H1 (cell line): ENCODE data around the gene RENBP. TPM values are rescaled to one million over a fixed set of nuclear protein-coding genes. Genes with fewer than 3 reads are reported as not detected.

Source experiments
- CTCF ChIA-PET: fragments of 300-600 bp; sonication (Branson Sonifier 250); formaldehyde crosslinking; loops from one replicate; lab custom pipeline; 2021; ENCODE audit not compliant: partially characterized antibody; lab: Charles Lee
- POLR2A ChIA-PET: fragments of 300-600 bp; sonication (Branson Sonifier 250); formaldehyde crosslinking; loops from one replicate; lab custom pipeline; 2021; ENCODE audit warnings: inconsistent platforms; ENCODE audit not compliant: partially characterized antibody; lab: Charles Lee
- DNase-seq, 2 experiments: peaks; one replicate each; pipeline versions ENCODE4 v3.0.0 to v3.0.0-alpha.2; 2010 to 2022; ENCODE audit warnings: low spot score in 2 of 2, low read depth in 1 of 2, mixed read lengths in 1 of 2
- FAIRE-seq: peaks from 2 replicates; lab custom pipeline; 2011; peaks lifted over from hg19 to GRCh38; lab: Jason Lieb, UNC
- H2AFZ ChIP-seq: 2 replicates; pipeline ENCODE4 v1.8.1; 2012; ENCODE audit warnings: low read length, inconsistent platforms
- H2AK5ac ChIP-seq: 2 replicates; pipeline ENCODE4 v1.6.1; 2013; ENCODE audit warnings: low read depth, low read length
- H2BK120ac ChIP-seq: replicated peaks from 2 replicates; pipeline ENCODE3; 2013; ENCODE audit warnings: low read depth, low read length, inconsistent platforms
- H2BK12ac ChIP-seq: 2 replicates; pipeline ENCODE4 v1.6.1; 2013; ENCODE audit warnings: low read depth, low read length
- H2BK15ac ChIP-seq: 2 replicates; pipeline ENCODE4 v1.6.1; 2013; ENCODE audit warnings: low read length
- H2BK20ac ChIP-seq: 2 replicates; pipeline ENCODE4 v1.6.1; 2013; ENCODE audit warnings: low read length
- H2BK5ac ChIP-seq: 2 replicates; pipeline ENCODE4 v1.6.1; 2013; ENCODE audit warnings: low read depth, low read length
- H3K14ac ChIP-seq: 2 replicates; pipeline ENCODE4 v1.6.1; 2013; ENCODE audit warnings: inconsistent platforms; ENCODE audit not compliant: insufficient read length
- H3K18ac ChIP-seq: 2 replicates; pipeline ENCODE4 v1.6.1; 2013; ENCODE audit warnings: low read length; ENCODE audit errors: extremely low read depth
- H3K23ac ChIP-seq: 2 replicates; pipeline ENCODE4 v1.6.1; 2013; ENCODE audit warnings: inconsistent platforms; ENCODE audit not compliant: insufficient read length
- H3K23me2 ChIP-seq: 2 replicates; pipeline ENCODE4 v1.6.1; 2013; ENCODE audit warnings: low read depth, low read length
- H3K27ac ChIP-seq: 2 replicates; pipeline ENCODE4 v1.6.1; 2011; ENCODE audit warnings: low read depth, low read length, inconsistent platforms
- H3K27me3 ChIP-seq, 4 experiments: replicated peaks in 1 of 4; 1 replicate in 1 of 4; 2 replicates in 3 of 4; pipeline versions ENCODE4 v1.6.1 to v1.8.1; 2011 to 2013; ENCODE audit warnings: low read length in 3 of 4, mild to moderate bottlenecking in 3 of 4, inconsistent platforms in 2 of 4, mixed read lengths in 2 of 4, moderate library complexity in 1 of 4; ENCODE audit not compliant: control insufficient read depth in 3 of 4, insufficient read depth in 3 of 4; ENCODE audit errors: extremely low read depth in 1 of 4
- H3K36me3 ChIP-seq, 4 experiments: 2 replicates each; pipeline versions ENCODE4 v1.6.1 to v1.8.1; 2011 to 2013; ENCODE audit warnings: mild to moderate bottlenecking in 4 of 4, low read length in 3 of 4, moderate library complexity in 2 of 4, control low read depth in 1 of 4, inconsistent platforms in 1 of 4; ENCODE audit not compliant: insufficient read depth in 4 of 4, control insufficient read depth in 2 of 4
- H3K4ac ChIP-seq: replicated peaks from 2 replicates; pipeline ENCODE3; 2013; ENCODE audit warnings: low read length, low read depth, mixed read lengths, inconsistent platforms; ENCODE audit not compliant: insufficient read length
- H3K4me1 ChIP-seq, 4 experiments: replicated peaks in 1 of 4; 1 replicate in 1 of 4; 2 replicates in 3 of 4; pipeline versions ENCODE4 v1.6.1 to v1.8.1; 2011 to 2013; ENCODE audit warnings: low read length in 3 of 4, inconsistent platforms in 2 of 4, mixed read lengths in 1 of 4; ENCODE audit not compliant: insufficient read depth in 4 of 4, control insufficient read depth in 3 of 4
- H3K4me2 ChIP-seq, 2 experiments: 2 replicates each; pipeline versions ENCODE4 v1.6.1 to v1.8.1; 2011 to 2013; ENCODE audit warnings: low read depth in 2 of 2, low read length in 2 of 2, control low read depth in 1 of 2, inconsistent platforms in 1 of 2, mild to moderate bottlenecking in 1 of 2; ENCODE audit not compliant: insufficient read depth in 1 of 2
- H3K4me3 ChIP-seq, 4 experiments: fragments of 200-600, 300-600 bp in 1 of 4; sonication (generic), shearing (Covaris generic), sonication (Bioruptor Twin) in 1 of 4; 2 replicates each; pipeline versions ENCODE4 v1.5.1 to v1.8.1; 2011 to 2016; ENCODE audit warnings: low read length in 4 of 4, low read depth in 3 of 4, control low read depth in 2 of 4, inconsistent platforms in 2 of 4, mild to moderate bottlenecking in 2 of 4, mixed read lengths in 1 of 4, moderate library complexity in 1 of 4; ENCODE audit not compliant: insufficient read depth in 2 of 4; ENCODE audit errors: extremely low read depth in 1 of 4
- H3K56ac ChIP-seq: replicated peaks from 2 replicates; pipeline ENCODE3; 2013; ENCODE audit warnings: low read depth, mild to moderate bottlenecking, mixed read lengths, low read length, inconsistent platforms; ENCODE audit not compliant: insufficient read length
- H3K79me1 ChIP-seq: 2 replicates; pipeline ENCODE4 v1.6.1; 2013; ENCODE audit warnings: low read depth, low read length, control low read depth
- H3K79me2 ChIP-seq, 2 experiments: 2 replicates each; pipeline versions ENCODE4 v1.6.1 to v1.8.1; 2012 to 2013; ENCODE audit warnings: low read length in 2 of 2, mild to moderate bottlenecking in 2 of 2, inconsistent platforms in 1 of 2; ENCODE audit not compliant: insufficient read depth in 2 of 2, control insufficient read depth in 1 of 2
- H3K9ac ChIP-seq, 4 experiments: replicated peaks in 1 of 4; 1 replicate in 1 of 4; 2 replicates in 3 of 4; pipeline versions ENCODE4 v1.6.1 to v1.8.1; 2011 to 2013; ENCODE audit warnings: low read depth in 3 of 4, low read length in 3 of 4, control low read depth in 2 of 4, mild to moderate bottlenecking in 2 of 4, moderate library complexity in 2 of 4, inconsistent platforms in 1 of 4; ENCODE audit errors: extremely low read depth in 1 of 4
- H3K9me3 ChIP-seq, 2 experiments: 2 replicates each; pipeline versions ENCODE4 v1.6.1 to v1.8.1; 2012 to 2013; ENCODE audit warnings: mild to moderate bottlenecking in 2 of 2, moderate library complexity in 2 of 2, control low read depth in 1 of 2, inconsistent platforms in 1 of 2, low read depth in 1 of 2, low read length in 1 of 2, mixed read lengths in 1 of 2; ENCODE audit not compliant: insufficient read depth in 2 of 2
- H4K20me1 ChIP-seq, 2 experiments: replicated peaks in 1 of 2; 2 replicates each; pipeline versions ENCODE3 to v1.8.1; 2011 to 2013; ENCODE audit warnings: inconsistent platforms in 2 of 2, low read length in 2 of 2, mild to moderate bottlenecking in 1 of 2; ENCODE audit not compliant: insufficient read depth in 2 of 2, control insufficient read depth in 1 of 2
- H4K5ac ChIP-seq: 2 replicates; pipeline ENCODE4 v1.6.1; 2013; ENCODE audit warnings: low read length, low read depth, mixed read lengths, inconsistent platforms; ENCODE audit not compliant: insufficient read length
- H4K8ac ChIP-seq: 2 replicates; pipeline ENCODE4 v1.8.0; 2013; ENCODE audit warnings: mild to moderate bottlenecking, moderate library complexity, low read length, inconsistent platforms; ENCODE audit not compliant: insufficient read depth; ENCODE audit errors: extremely low read depth
- H4K91ac ChIP-seq: replicated peaks from 2 replicates; pipeline ENCODE3; 2013; ENCODE audit warnings: low read length, mixed read lengths, inconsistent platforms; ENCODE audit not compliant: insufficient read length
- CBX8 ChIP-seq: fragments of 300-800, 300-1000 bp; sonication (generic); IDR thresholded peaks from 2 replicates; pipeline ENCODE4 v1.7.1; 2016; ENCODE audit warnings: low read depth, low read length, borderline replicate concordance
- CREB1 ChIP-seq: IDR thresholded peaks from 2 replicates; pipeline ENCODE4 v1.6.1; 2012; ENCODE audit warnings: inconsistent platforms
- JUND ChIP-seq: IDR thresholded peaks from 2 replicates; pipeline ENCODE4 v1.6.1; 2011; ENCODE audit warnings: mild to moderate bottlenecking, improper control_type of control experiment, low read length
- RBBP5 ChIP-seq: IDR thresholded peaks from 2 replicates; pipeline ENCODE4 v1.7.1; 2012; ENCODE audit warnings: low read depth, mild to moderate bottlenecking, inconsistent platforms, low read length, moderate library complexity, borderline replicate concordance
- RFX5 ChIP-seq: IDR thresholded peaks from 2 replicates; pipeline ENCODE4 v1.6.1; 2011; ENCODE audit warnings: low read depth, low read length, improper control_type of control experiment, borderline replicate concordance
- SP2 ChIP-seq: IDR thresholded peaks from 2 replicates; pipeline ENCODE4 v1.6.1; 2012; ENCODE audit warnings: mild to moderate bottlenecking, low read length, inconsistent platforms
- SRF ChIP-seq: IDR thresholded peaks from 2 replicates; pipeline ENCODE4 v1.6.1; 2011; ENCODE audit warnings: mild to moderate bottlenecking, low read depth, low read length, moderate library complexity
- SUZ12 ChIP-seq: fragments of 200-600 bp; sonication (generic); IDR thresholded peaks from 2 replicates; pipeline ENCODE4 v1.6.1; 2012; ENCODE audit warnings: mild to moderate bottlenecking, inconsistent platforms, low read length, moderate library complexity, mixed read lengths
- WGBS, 2 experiments: shearing (Covaris generic) in 1 of 2; methylation state at CpG; one replicate each; pipeline versions ENCODE4 v1.1.6 to v1.1.7; 2013 to 2015; ENCODE audit warnings: low lambda C conversion rate in 2 of 2, mixed read lengths in 2 of 2, inconsistent platforms in 1 of 2, low coverage in 1 of 2, missing lambda C conversion rate in 1 of 2; ENCODE audit not compliant: insufficient replicate concordance in 2 of 2, insufficient coverage in 1 of 2, insufficient read length in 1 of 2; ENCODE audit errors: extremely low coverage in 1 of 2, missing lambda C conversion rate in 1 of 2; 5-methylcytosine and 5-hydroxymethylcytosine counted together
- polyA plus RNA-seq, 7 experiments: library from polyadenylated mRNA; depleted of rRNA in 3 of 7; stranded (reverse) in 5 of 7; unstranded in 2 of 7; fragments of >200 nt in 5 of 7; fragments of 200-250 nt in 2 of 7; gene quantifications; 1 replicate in 5 of 7; 2 replicates in 1 of 7; 4 replicates in 1 of 7; pipeline versions ENCODE4 v1.2.1 to v1.2.3, GENCODE V29; 2011 to 2013; ENCODE audit warnings: missing spikeins in 2 of 7, mixed read lengths in 2 of 7
- total RNA-seq: library from RNA; stranded (reverse); fragmentation: NEBNext Ultra II Directional; extraction: Animal tissue kit (Norgen Biotek cat#: 25700); gene quantifications from 2 replicates; pipeline ENCODE4 v1.2.1, GENCODE V29; 2021

RENBP gene
- total and polyA plus RNA-seq, 2 of the 8 experiments (the other 6 are each of a cell fraction or from before 2014, with no cell fraction given): 12.4 to 21.8 TPM

- H3K4ac ChIP-seq: peak overlapping the region; percentile 98
- H3K4me2 ChIP-seq: peak overlapping the region; percentile 66 to 69
- peaks cover 4 to 26% (median 15%) of the 10 kb centered on the region in 4 experiments for H3K4me1 ChIP-seq
- H2BK120ac ChIP-seq: peak overlapping the region; percentile 83
- WGBS, 2 experiments: 0% methylated on average over 5 of the region's 34 CpGs; no CpG with 5 or more reads in 1 of the 2 experiments
- no peak overlapping the region for H2BK12ac ChIP-seq
- H2BK15ac ChIP-seq: no peak overlapping the region
- DNase-seq (peak in 1 of 2 experiments; percentile 76), FAIRE-seq (no peak)
- ChIA-PET POLR2A (interaction anchor here (0.7 to 4.6 kb wide), 32 partner anchors 9 to 399 kb away, joined by 3 to 43 read pairs (median 4); partner anchors contain the start of genes ARHGAP4, IRAK1, L1CAM and SRPK3), CTCF (interaction anchor here (2.5 to 11.2 kb wide), 2 partner anchors 23 to 42 kb away, joined by 8 to 102 read pairs; partner anchors contain the start of gene RENBP)
- no peak overlapping the region for H2BK20ac ChIP-seq
- H3K18ac ChIP-seq: peak overlapping the region; percentile 96
- no peak overlapping the region for H3K23ac ChIP-seq
- peaks cover 2% of the 10 kb centered on the region; the same call in 1 of the 2 replicates for H3K79me1 ChIP-seq
- no peaks in the 10 kb centered on the region for H3K9me3 ChIP-seq
- H4K91ac ChIP-seq: peak overlapping the region; percentile 100
- peak overlapping the region; percentile 99 for H3K27ac ChIP-seq
- H3K36me3 ChIP-seq: no peaks in the 10 kb centered on the region
- H2AFZ ChIP-seq: no peak overlapping the region
- no peaks in the 10 kb centered on the region for H3K27me3 ChIP-seq
- peak overlapping the region; percentile 100 for H4K8ac ChIP-seq
- H2BK5ac ChIP-seq: peak overlapping the region; percentile 99
- H3K9ac ChIP-seq: peak overlapping the region; percentile 95 to 100 (median 99)
- no peak overlapping the region for H2AK5ac ChIP-seq
- H3K79me2 ChIP-seq: peaks cover 36 to 46% of the 10 kb centered on the region in 2 experiments
- H4K20me1 ChIP-seq: peaks cover 18 to 24% of the 10 kb centered on the region in 2 experiments
- peak overlapping the region; percentile 96 for H4K5ac ChIP-seq
- peak overlapping the region; percentile 92 to 99 (median 95) for H3K4me3 ChIP-seq
- no peak overlapping the region for H3K14ac ChIP-seq
- peak overlapping the region; percentile 97 for H3K56ac ChIP-seq
- peaks cover 8% of the 10 kb centered on the region; the same call in 1 of the 2 replicates for H3K23me2 ChIP-seq
- TF ChIP-seq SRF (no peak), SP2 (no peak), RFX5 (no peak), CREB1 (no peak), CBX8 (no peak), JUND (no peak), RBBP5 (0 out of 2 replicates have a peak, but pooled peaks have one; percentile 23), SUZ12 (no peak)
These were observed 26.6 kb upstream of the RENBP start for GRCh38 chrX:153971124-153971449.
